AG09309 (cell line): ENCODE data around the gene CACNA1A.

ENCODE experiments used
- DNase-seq: peaks from one replicate; pipeline ENCODE4 v3.0.0-alpha.2; 2010; ENCODE audit warnings: low read depth
- H3K4me3 ChIP-seq: 2 replicates; pipeline ENCODE4 v1.5.1; 2011; ENCODE audit warnings: mild to moderate bottlenecking, low read depth, low read length, moderate library complexity; ENCODE audit not compliant: control insufficient read depth
- CTCF ChIP-seq: IDR thresholded peaks from 2 replicates; pipeline ENCODE4 v1.5.1; 2011; ENCODE audit warnings: mild to moderate bottlenecking, low read depth, low read length, inconsistent platforms; ENCODE audit not compliant: insufficient read depth, control insufficient read depth; ENCODE audit errors: missing control alignments

The CACNA1A gene

DNA sequence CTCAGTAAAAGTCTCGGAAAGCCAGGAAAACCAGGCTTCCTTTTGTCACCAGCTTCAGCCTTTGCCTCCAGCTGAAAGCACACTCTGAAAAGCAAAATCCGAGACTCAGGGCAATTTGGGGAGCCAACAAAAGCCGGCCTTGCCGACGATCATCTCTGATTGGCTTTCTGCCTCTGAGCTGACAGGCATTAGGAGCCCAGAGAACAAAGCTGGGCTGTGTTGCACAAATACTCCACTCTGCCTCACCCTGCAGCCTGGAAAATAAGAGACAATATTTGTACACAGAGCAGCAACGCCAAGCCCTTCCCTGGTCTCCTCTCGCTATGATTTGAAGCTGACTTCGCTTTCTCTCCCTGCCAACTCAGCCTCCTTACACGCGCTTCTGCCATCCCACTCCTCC lies 46.9 kb downstream of the CACNA1A start:
- no peak for DNase-seq
- no peak overlapping the region for H3K4me3 ChIP-seq
- no peak for TF ChIP-seq CTCF

- no peak overlapping the region for H3K4me3 ChIP-seq
- TF ChIP-seq CTCF = no peak
- DNase-seq = no peak
Observed at GRCh38 chr19:13451434-13451995, 54.8 kb downstream of the CACNA1A start.

- no peak for DNase-seq
- TF ChIP-seq CTCF = no peak
- no peak overlapping the region for H3K4me3 ChIP-seq
Observed at GRCh38 chr19:13447978-13448377, 58.3 kb downstream of the CACNA1A start.

GRCh38 chr19:13441810-13442512 lies 64.3 kb downstream of the CACNA1A start:
- TF ChIP-seq CTCF = no peak
- no peak overlapping the region for H3K4me3 ChIP-seq
- DNase-seq = no peak

- no peak overlapping the region for H3K4me3 ChIP-seq
- no peak for DNase-seq
- TF ChIP-seq CTCF = no peak
Observed at GRCh38 chr19:13437919-13438618, 68.2 kb downstream of the CACNA1A start.

GRCh38 chr19:13436352-13436751 lies 69.9 kb downstream of the CACNA1A start:
- no peak for DNase-seq
- H3K4me3 ChIP-seq = no peak overlapping the region
- no peak for TF ChIP-seq CTCF
